Lower lobe of right lung (tissue), 2 donors: ENCODE data around the gene SMIM32. TPM values are rescaled to one million over a fixed set of nuclear protein-coding genes. Genes with fewer than 3 reads are reported as not detected.

Source experiments
- ATAC-seq, 2 donors: fragments of 200-7000 bp; cut with Tn5 transposase; one replicate each; pipeline ENCODE4 v1.9.1; 2020 to 2022; ENCODE audit warnings: mild to moderate bottlenecking in 2 of 2, moderate library complexity in 2 of 2
- DNase-seq: peaks from one replicate; pipeline ENCODE4 v3.0.0-alpha.2; 2020
- H3K27ac ChIP-seq: fragments of 200-600 bp; one replicate; pipeline ENCODE4 v1.8.0; 2022
- H3K27me3 ChIP-seq: fragments of 200-600 bp; one replicate; pipeline ENCODE4 v1.8.0; 2022; ENCODE audit warnings: low read depth
- H3K36me3 ChIP-seq: fragments of 200-600 bp; one replicate; pipeline ENCODE4 v1.8.0; 2022; ENCODE audit warnings: mild to moderate bottlenecking
- H3K4me1 ChIP-seq: fragments of 200-600 bp; one replicate; pipeline ENCODE4 v1.8.0; 2022
- H3K4me3 ChIP-seq: fragments of 200-600 bp; one replicate; pipeline ENCODE4 v1.8.0; 2022; ENCODE audit warnings: mild to moderate bottlenecking
- H3K9me3 ChIP-seq: fragments of 200-600 bp; one replicate; pipeline ENCODE4 v1.8.0; 2022
- CTCF ChIP-seq: fragments of 200-600 bp; IDR thresholded peaks from one replicate; pipeline ENCODE4 v1.8.0; 2022; ENCODE audit warnings: antibody characterized with exemption, mild to moderate bottlenecking
- intact Hi-C: fragments of 100-400 bp; cut with DNase I; formaldehyde crosslinking; loops from one replicate; pipeline ENCODE4 v1.11.0; 2022
- total RNA-seq: library from RNA; stranded (reverse); fragmentation: NEBNext Ultra II Directional; extraction: Animal tissue kit (Norgen Biotek cat#: 25700); gene quantifications from one replicate; pipeline ENCODE4 v1.2.1, GENCODE V29; 2021
- donor health status: DM: no; HTN: yes; CAD: no; lungs with severe emphysema.

The SMIM32 gene
- total RNA-seq, 1 donor from 2014 or later: not detected

DNA sequence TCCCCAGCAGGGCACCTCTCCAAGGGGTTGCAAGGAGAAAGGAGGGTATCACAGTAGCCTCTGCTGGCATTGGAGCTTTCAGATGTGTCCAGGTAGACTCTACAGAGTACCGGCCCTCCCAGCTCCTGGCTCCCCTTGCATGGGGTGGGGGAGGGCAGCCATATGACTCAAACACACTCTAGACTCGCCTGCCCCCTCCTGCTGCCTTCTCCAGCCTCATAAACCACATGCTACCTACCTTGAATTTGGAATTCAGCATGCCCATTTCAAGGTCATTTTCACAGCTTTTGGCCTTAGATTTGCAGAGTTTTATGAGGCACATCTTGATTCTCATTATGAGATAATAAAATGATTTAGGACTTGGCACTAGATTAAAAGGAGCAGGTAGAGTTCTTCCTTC, 32.8 kb upstream of the SMIM32 start:
- Histone ChIP-seq H3K4me3 (no peak overlapping the region), H3K4me1 (no peaks in the 10 kb centered on the region), H3K36me3 (no peaks in the 10 kb centered on the region), H3K9me3 (no peaks in the 10 kb centered on the region), H3K27me3 (peaks cover 17% of the 10 kb centered on the region), H3K27ac (no peak overlapping the region)
- intact Hi-C loops: no loop called here
- no peak for DNase-seq
- ATAC-seq: no peak
- TF ChIP-seq CTCF: no peak

DNA sequence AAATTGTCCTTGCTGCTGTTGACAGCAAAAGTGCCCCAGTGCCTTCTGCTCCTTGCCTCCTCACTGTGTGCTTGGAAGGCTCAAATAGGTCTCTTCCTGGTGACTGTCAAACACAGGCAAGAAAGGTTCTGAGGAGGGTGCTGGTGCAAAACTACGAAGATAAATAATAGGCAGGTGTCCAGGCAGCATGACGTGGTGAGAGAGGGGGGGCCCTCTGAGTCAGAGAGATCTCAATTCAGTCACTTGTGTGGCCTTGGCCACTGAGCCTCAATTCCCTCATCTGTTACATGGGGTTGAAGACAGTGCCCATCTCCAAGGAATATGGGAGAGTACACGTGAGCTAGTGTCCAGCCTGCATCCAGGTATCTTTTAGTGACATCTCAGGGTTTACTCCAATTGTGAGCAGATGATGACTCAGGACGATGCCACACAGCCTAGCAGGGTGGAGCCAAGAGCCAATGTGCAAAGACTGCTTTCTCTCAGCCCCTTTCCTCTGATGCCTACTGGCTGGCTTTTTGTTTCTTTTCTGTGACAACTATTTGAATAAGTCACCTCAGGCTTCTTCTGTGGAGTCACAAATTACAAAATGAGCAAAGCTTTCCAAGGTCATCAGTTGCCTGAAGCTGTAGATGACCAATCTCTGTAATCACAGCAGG, 29.7 kb upstream of the SMIM32 start:
- intact Hi-C loops: no loop called here
- H3K27me3 ChIP-seq: no peaks in the 10 kb centered on the region
- H3K9me3 ChIP-seq: no peaks in the 10 kb centered on the region
- no peak for DNase-seq
- H3K4me3 ChIP-seq: no peak overlapping the region
- no peaks in the 10 kb centered on the region for H3K4me1 ChIP-seq
- no peak overlapping the region for H3K27ac ChIP-seq
- H3K36me3 ChIP-seq: no peaks in the 10 kb centered on the region
- TF ChIP-seq CTCF: no peak
- ATAC-seq: no peak

DNA sequence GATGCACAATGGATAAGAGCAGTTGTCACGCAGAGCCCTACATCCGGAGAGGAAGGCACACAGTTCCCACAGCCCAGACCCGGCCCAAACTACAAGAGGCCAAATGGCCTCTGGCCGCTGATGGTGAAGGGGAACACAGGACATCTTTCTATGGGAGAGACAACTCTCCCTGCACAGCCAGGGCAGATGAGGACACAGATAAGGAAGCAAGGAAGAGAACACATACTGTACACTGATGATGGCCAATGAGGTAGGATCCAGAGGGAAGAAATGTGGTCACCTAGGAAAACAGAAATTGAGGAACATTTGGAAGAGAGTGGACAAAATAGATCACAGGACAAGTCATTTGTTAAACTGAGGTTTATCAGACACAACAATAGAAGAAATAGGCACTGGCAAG, 28.4 kb upstream of the SMIM32 start:
- H3K27me3 ChIP-seq: no peaks in the 10 kb centered on the region
- H3K4me3 ChIP-seq: no peak overlapping the region
- TF ChIP-seq CTCF: no peak
- ATAC-seq (no peak), DNase-seq (no peak)
- H3K4me1 ChIP-seq: no peaks in the 10 kb centered on the region
- H3K9me3 ChIP-seq: no peaks in the 10 kb centered on the region
- intact Hi-C loops: no loop called here
- H3K36me3 ChIP-seq: no peaks in the 10 kb centered on the region
- H3K27ac ChIP-seq: no peak overlapping the region

DNA sequence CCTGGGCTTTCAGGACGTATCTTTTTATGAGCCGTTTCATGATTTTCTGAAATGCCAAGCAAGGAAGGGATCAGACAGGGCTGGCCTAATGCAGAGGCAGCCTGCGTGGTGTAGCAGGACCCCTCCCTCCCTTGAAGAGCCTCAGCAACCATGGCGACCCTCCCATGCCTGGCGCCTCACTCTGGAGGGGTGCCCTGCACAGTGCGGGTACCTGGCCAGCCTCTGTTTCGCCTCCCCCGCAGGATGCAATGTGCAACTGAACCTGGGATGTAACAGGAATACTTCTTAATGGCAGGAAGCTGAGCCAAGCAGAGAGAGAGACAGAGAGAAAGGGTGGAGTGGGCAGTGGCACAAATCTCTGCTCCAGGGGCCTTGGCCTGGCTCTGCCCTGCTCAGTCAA, 23.3 kb upstream of the SMIM32 start:
- Histone ChIP-seq H3K9me3 (no peaks in the 10 kb centered on the region), H3K4me3 (no peak overlapping the region), H3K27me3 (peaks cover 12% of the 10 kb centered on the region), H3K4me1 (no peaks in the 10 kb centered on the region), H3K27ac (no peak overlapping the region), H3K36me3 (no peaks in the 10 kb centered on the region)
- DNase-seq (no peak), ATAC-seq (no peak)
- no peak for TF ChIP-seq CTCF
- intact Hi-C loops: no loop called here

DNA sequence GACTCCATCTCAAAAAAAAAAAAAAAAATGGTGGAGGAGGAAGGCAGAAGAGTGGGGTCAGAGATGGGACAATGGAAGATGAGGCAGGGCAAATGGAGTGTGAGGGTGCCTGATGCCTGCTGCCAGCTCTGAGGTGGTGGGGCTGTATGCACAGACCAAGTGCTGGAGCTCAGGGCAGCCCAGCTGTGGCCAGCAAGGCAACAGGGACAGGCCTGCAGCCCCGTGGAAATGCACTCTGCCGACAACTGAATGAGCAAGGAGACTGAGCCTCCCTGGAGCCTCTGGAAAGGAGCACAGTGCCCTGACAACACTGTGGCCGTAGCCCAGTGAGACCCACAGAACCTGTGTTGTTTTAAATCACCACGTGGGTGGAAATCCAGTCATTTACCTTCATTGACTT, 22.9 kb upstream of the SMIM32 start:
- intact Hi-C loops: no loop called here
- Histone ChIP-seq H3K27me3 (peaks cover 14% of the 10 kb centered on the region), H3K36me3 (no peaks in the 10 kb centered on the region), H3K4me1 (no peaks in the 10 kb centered on the region), H3K27ac (no peak overlapping the region), H3K4me3 (no peak overlapping the region), H3K9me3 (no peaks in the 10 kb centered on the region)
- ATAC-seq: no peak
- no peak for DNase-seq
- no peak for TF ChIP-seq CTCF
